HEK293 (cell line): Measurements from ENCODE around the gene GPAM.

Experiments used
- CTCF ChIA-PET: fragments of 350-600 bp; formaldehyde crosslinking; extraction: SDS; loops from one replicate; lab custom pipeline; 2021; ENCODE audit warnings: antibody characterized with exemption; lab: Yijun Ruan, JAX
- POLR2A ChIA-PET: fragments of 300-600 bp; formaldehyde crosslinking; extraction: SDS; loops from one replicate; lab custom pipeline; 2020; ENCODE audit warnings: antibody characterized with exemption, inconsistent platforms; lab: Yijun Ruan, JAX
- H3K27ac ChIP-seq: fragments of 200-500 bp; sonication (Bioruptor generic); 2 replicates; pipeline ENCODE4 v1.5.1; 2014; ENCODE audit warnings: low read depth, low read length, control low read depth, inconsistent platforms; ENCODE audit errors: extremely low read depth
- H3K36me3 ChIP-seq, 2 experiments: fragments of 200-500 bp in 1 of 2; sonication (Bioruptor generic) in 1 of 2; 1 replicate in 1 of 2; 2 replicates in 1 of 2; pipeline ENCODE4 v1.5.1; 2014 to 2017; ENCODE audit warnings: inconsistent platforms in 2 of 2, low read length in 2 of 2; ENCODE audit not compliant: control insufficient read depth in 2 of 2, insufficient read depth in 1 of 2
- H3K4me1 ChIP-seq: fragments of 200-500 bp; sonication (Bioruptor generic); 2 replicates; pipeline ENCODE4 v1.5.1; 2014; ENCODE audit warnings: mild to moderate bottlenecking, low read length, inconsistent platforms; ENCODE audit not compliant: control insufficient read depth, insufficient read depth
- H3K4me3 ChIP-seq: 2 replicates; pipeline ENCODE4 v1.5.1; 2011; ENCODE audit warnings: low read depth, mild to moderate bottlenecking, control low read depth, low read length, moderate library complexity
- H3K9me3 ChIP-seq: fragments of 200-500 bp; sonication (Bioruptor generic); 2 replicates; pipeline ENCODE4 v1.5.1; 2014; ENCODE audit warnings: low read depth, low read length, inconsistent platforms; ENCODE audit not compliant: control insufficient read depth, insufficient read depth
- BCL11A ChIP-seq: fragments of 450-650 bp; formaldehyde crosslinking; IDR thresholded peaks from 2 replicates; pipeline ENCODE4 v1.5.1; 2016; ENCODE audit warnings: low read depth, missing biosample characterization, missing genetic modification characterization
- GLI4 ChIP-seq: fragments of 450-650 bp; formaldehyde crosslinking; IDR thresholded peaks from 2 replicates; pipeline ENCODE4 v1.5.1; 2016; ENCODE audit warnings: missing biosample characterization, missing genetic modification characterization
- GLIS2 ChIP-seq: fragments of 450-650 bp; formaldehyde crosslinking; IDR thresholded peaks from 2 replicates; pipeline ENCODE4 v1.5.1; 2016; ENCODE audit warnings: missing biosample characterization, missing genetic modification characterization
- HOXA7 ChIP-seq: sonication (generic); formaldehyde crosslinking; IDR thresholded peaks from 2 replicates; pipeline ENCODE4 v1.8.1; 2022; ENCODE audit warnings: missing genetic modification reagents, borderline replicate concordance
- KLF16 ChIP-seq: fragments of 450-650 bp; formaldehyde crosslinking; IDR thresholded peaks from 2 replicates; pipeline ENCODE4 v1.5.1; 2017; ENCODE audit warnings: missing biosample characterization, missing genetic modification characterization
- SETDB1 ChIP-seq: IDR thresholded peaks from one replicate; pipeline ENCODE4 v1.6.1; 2017; ENCODE audit warnings: mild to moderate bottlenecking, low read length, moderate library complexity, mixed read lengths; ENCODE audit not compliant: insufficient read length
- ZBTB1 ChIP-seq: fragments of 450-650 bp; formaldehyde crosslinking; IDR thresholded peaks from 2 replicates; pipeline ENCODE4 v1.5.1; 2016; ENCODE audit warnings: missing biosample characterization, missing genetic modification characterization
- ZBTB44 ChIP-seq: fragments of 450-650 bp; IDR thresholded peaks from 2 replicates; pipeline ENCODE4 v1.5.1; 2018; ENCODE audit warnings: missing biosample characterization, mild to moderate bottlenecking, missing genetic modification characterization
- ZNF157 ChIP-seq: fragments of 450-650 bp; formaldehyde crosslinking; IDR thresholded peaks from 2 replicates; pipeline ENCODE4 v1.5.1; 2016; ENCODE audit warnings: missing biosample characterization, missing genetic modification characterization
- ZNF174 ChIP-seq: fragments of 450-650 bp; formaldehyde crosslinking; IDR thresholded peaks from 2 replicates; pipeline ENCODE4 v1.5.0; 2017; ENCODE audit warnings: missing biosample characterization, mild to moderate bottlenecking, missing genetic modification characterization
- ZNF26 ChIP-seq: fragments of 450-650 bp; formaldehyde crosslinking; IDR thresholded peaks from 2 replicates; pipeline ENCODE4 v1.5.1; 2016; ENCODE audit warnings: missing biosample characterization, missing genetic modification characterization
- ZNF302 ChIP-seq: fragments of 450-650 bp; formaldehyde crosslinking; IDR thresholded peaks from 2 replicates; pipeline ENCODE4 v1.5.1; 2016; ENCODE audit warnings: missing biosample characterization, missing genetic modification characterization, low read depth
- ZNF324 ChIP-seq: fragments of 450-650 bp; formaldehyde crosslinking; IDR thresholded peaks from 2 replicates; pipeline ENCODE4 v1.5.1; 2016; ENCODE audit warnings: missing biosample characterization, missing genetic modification characterization
- ZNF341 ChIP-seq: fragments of 450-650 bp; formaldehyde crosslinking; IDR thresholded peaks from 2 replicates; pipeline ENCODE4; 2016; ENCODE audit warnings: low read depth, missing biosample characterization, missing genetic modification characterization
- ZNF394 ChIP-seq: fragments of 450-650 bp; formaldehyde crosslinking; IDR thresholded peaks from 2 replicates; pipeline ENCODE4 v1.5.1; 2016; ENCODE audit warnings: missing biosample characterization, missing genetic modification characterization, mild to moderate bottlenecking, moderate library complexity, borderline replicate concordance
- ZNF513 ChIP-seq: fragments of 450-650 bp; IDR thresholded peaks from 2 replicates; pipeline ENCODE4 v1.5.1; 2018; ENCODE audit warnings: missing biosample characterization, missing genetic modification characterization
- ZNF514 ChIP-seq: fragments of 450-650 bp; formaldehyde crosslinking; IDR thresholded peaks from 2 replicates; pipeline ENCODE4 v1.5.1; 2016; ENCODE audit warnings: missing biosample characterization, missing genetic modification characterization
- ZNF544 ChIP-seq: fragments of 450-650 bp; formaldehyde crosslinking; IDR thresholded peaks from 2 replicates; pipeline ENCODE4 v1.5.0; 2017; ENCODE audit warnings: missing biosample characterization, missing genetic modification characterization
- ZNF561 ChIP-seq: fragments of 450-650 bp; IDR thresholded peaks from 2 replicates; pipeline ENCODE4 v1.5.1; 2018; ENCODE audit warnings: missing biosample characterization, missing genetic modification characterization, borderline replicate concordance
- ZNF610 ChIP-seq: fragments of 450-650 bp; formaldehyde crosslinking; IDR thresholded peaks from 2 replicates; pipeline ENCODE4 v1.5.1; 2016; ENCODE audit warnings: missing biosample characterization, missing genetic modification characterization, borderline replicate concordance
- ZNF629 ChIP-seq: fragments of 450-650 bp; formaldehyde crosslinking; IDR thresholded peaks from 2 replicates; pipeline ENCODE4 v1.5.1; 2017; ENCODE audit warnings: missing biosample characterization, missing genetic modification characterization
- ZNF660 ChIP-seq: fragments of 450-650 bp; IDR thresholded peaks from 2 replicates; pipeline ENCODE4 v1.5.1; 2018; ENCODE audit warnings: missing biosample characterization, mild to moderate bottlenecking, missing genetic modification characterization
- TF ChIP-seq, protein P1 (sequence below): fragments of 450-650 bp; formaldehyde crosslinking; IDR thresholded peaks from 2 replicates; pipeline ENCODE4 v1.5.1; 2016; ENCODE audit warnings: missing biosample characterization, missing genetic modification characterization
- TF ChIP-seq, protein P2 (sequence below): fragments of 450-650 bp; formaldehyde crosslinking; IDR thresholded peaks from 2 replicates; pipeline ENCODE4 v1.5.1; 2016; ENCODE audit warnings: missing biosample characterization, missing genetic modification characterization
- TF ChIP-seq, protein P3 (sequence below): fragments of 450-650 bp; formaldehyde crosslinking; IDR thresholded peaks from 2 replicates; pipeline ENCODE4 v1.5.1; 2016; ENCODE audit warnings: missing biosample characterization, missing genetic modification characterization

Gene GPAM

DNA sequence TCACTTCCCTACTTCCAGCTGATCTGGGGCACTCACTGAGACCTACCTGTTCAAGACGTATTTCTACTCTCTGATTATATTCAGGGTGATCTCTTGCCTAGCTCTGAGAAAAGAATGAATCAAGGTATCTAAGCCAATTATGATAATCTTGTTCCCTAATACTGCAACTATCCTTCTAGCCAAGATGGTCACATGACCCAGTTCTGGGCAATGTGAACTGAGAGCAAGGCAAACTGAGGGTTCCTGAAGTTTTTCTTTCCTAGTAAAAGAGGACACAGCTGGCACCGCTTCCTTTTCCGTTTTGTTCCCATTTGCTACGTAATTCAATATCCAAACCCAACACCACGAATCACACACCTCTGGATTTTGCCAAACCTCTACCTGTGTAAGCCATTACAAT is 5.9 kb upstream of the GPAM start:
- CTCF ChIA-PET = interaction anchor here (0.5 to 0.6 kb wide), 3 partner anchors 34 to 689 kb away, joined by 3 to 4 read pairs (median 3); no protein-coding TSS in a partner anchor

GRCh38 chr10:112187527-112187926 is 4.0 kb upstream of the GPAM start:
- H3K36me3 ChIP-seq = no peaks in the 10 kb centered on the region
- H3K4me1 ChIP-seq = no peaks in the 10 kb centered on the region
- CTCF ChIA-PET = interaction anchor here (0.6 kb wide), 1 partner anchor 31 kb away, joined by 3 read pairs; no protein-coding TSS in a partner anchor
- no peaks in the 10 kb centered on the region for H3K9me3 ChIP-seq
- POLR2A ChIA-PET = no interaction called here
- H3K4me3 ChIP-seq = no peak overlapping the region
- TF ChIP-seq ZNF324 (no peak), ZNF629 (tag by site-specific recombination) (no peak), GLIS2 (tag by site-specific recombination) (no peak), ZNF394 (tag by site-specific recombination) (no peak), GLI4 (tag by site-specific recombination) (no peak), ZNF514 (no peak)
- H3K27ac ChIP-seq = no peak overlapping the region

More for the DNA sequence above, 5.9 kb upstream of the GPAM start:
- TF ChIP-seq HOXA7 (CRISPR knock-in tag) (no peak), ZNF26 (tag by site-specific recombination) (no peak), KLF16 (tag by site-specific recombination) (no peak), ZNF660 (tag by site-specific recombination) (no peak), ZNF341 (tag by site-specific recombination) (no peak), ZNF513 (tag by site-specific recombination) (no peak), ZBTB44 (tag by site-specific recombination) (no peak), ZNF302 (tag by site-specific recombination) (no peak), ZNF544 (tag by site-specific recombination) (no peak)
- TF ChIP-seq, protein P1, sequence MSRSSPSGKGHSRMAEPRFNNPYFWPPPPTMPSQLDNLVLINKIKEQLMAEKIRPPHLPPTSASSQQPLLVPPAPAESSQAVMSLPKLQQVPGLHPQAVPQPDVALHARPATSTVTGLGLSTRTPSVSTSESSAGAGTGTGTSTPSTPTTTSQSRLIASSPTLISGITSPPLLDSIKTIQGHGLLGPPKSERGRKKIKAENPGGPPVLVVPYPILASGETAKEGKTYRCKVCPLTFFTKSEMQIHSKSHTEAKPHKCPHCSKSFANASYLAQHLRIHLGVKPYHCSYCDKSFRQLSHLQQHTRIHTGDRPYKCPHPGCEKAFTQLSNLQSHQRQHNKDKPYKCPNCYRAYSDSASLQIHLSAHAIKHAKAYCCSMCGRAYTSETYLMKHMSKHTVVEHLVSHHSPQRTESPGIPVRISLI (tag by site-specific recombination) = no peak
- Histone ChIP-seq H3K9me3 (no peaks in the 10 kb centered on the region), H3K27ac (no peak overlapping the region), H3K4me1 (no peaks in the 10 kb centered on the region), H3K36me3 (no peaks in the 10 kb centered on the region), H3K4me3 (no peak overlapping the region)
- POLR2A ChIA-PET = no interaction called here

DNA sequence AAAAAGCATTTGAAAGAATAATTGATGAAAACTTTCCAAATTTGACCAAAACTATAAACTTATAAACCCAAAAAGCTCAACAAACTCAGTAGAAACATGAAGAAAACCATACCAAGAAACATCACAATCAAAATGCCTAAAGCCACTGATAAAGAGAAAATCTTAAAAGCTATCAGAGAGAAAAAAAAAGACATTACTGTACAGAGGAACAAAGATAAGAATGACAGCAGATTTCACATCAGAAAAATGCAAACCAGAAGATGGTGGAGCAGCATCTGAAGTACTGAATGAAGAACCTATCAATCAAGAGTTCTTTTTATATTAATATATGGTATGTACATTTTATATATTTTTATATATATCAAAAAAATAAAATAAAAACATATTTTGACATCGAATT is 2.4 kb upstream of the GPAM start:
- H3K27ac ChIP-seq = no peak overlapping the region
- POLR2A ChIA-PET = no interaction called here
- no peaks in the 10 kb centered on the region for H3K9me3 ChIP-seq
- no peak overlapping the region for H3K4me3 ChIP-seq
- CTCF ChIA-PET = interaction anchor here (0.6 kb wide), 1 partner anchor 136 kb away, joined by 6 read pairs; no protein-coding TSS in a partner anchor
- peaks cover 0 to 3% of the 10 kb centered on the region in 2 experiments; a peak in 2 of 3 replicates for H3K36me3 ChIP-seq
- no peaks in the 10 kb centered on the region for H3K4me1 ChIP-seq
- TF ChIP-seq ZNF157 (tag by site-specific recombination) = no peak
- TF ChIP-seq BCL11A (tag by site-specific recombination) = no peak
- no peak for TF ChIP-seq ZNF610 (tag by site-specific recombination)
- TF ChIP-seq, protein P2, sequence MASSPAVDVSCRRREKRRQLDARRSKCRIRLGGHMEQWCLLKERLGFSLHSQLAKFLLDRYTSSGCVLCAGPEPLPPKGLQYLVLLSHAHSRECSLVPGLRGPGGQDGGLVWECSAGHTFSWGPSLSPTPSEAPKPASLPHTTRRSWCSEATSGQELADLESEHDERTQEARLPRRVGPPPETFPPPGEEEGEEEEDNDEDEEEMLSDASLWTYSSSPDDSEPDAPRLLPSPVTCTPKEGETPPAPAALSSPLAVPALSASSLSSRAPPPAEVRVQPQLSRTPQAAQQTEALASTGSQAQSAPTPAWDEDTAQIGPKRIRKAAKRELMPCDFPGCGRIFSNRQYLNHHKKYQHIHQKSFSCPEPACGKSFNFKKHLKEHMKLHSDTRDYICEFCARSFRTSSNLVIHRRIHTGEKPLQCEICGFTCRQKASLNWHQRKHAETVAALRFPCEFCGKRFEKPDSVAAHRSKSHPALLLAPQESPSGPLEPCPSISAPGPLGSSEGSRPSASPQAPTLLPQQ (tag by site-specific recombination) = no peak
- TF ChIP-seq, protein P3, sequence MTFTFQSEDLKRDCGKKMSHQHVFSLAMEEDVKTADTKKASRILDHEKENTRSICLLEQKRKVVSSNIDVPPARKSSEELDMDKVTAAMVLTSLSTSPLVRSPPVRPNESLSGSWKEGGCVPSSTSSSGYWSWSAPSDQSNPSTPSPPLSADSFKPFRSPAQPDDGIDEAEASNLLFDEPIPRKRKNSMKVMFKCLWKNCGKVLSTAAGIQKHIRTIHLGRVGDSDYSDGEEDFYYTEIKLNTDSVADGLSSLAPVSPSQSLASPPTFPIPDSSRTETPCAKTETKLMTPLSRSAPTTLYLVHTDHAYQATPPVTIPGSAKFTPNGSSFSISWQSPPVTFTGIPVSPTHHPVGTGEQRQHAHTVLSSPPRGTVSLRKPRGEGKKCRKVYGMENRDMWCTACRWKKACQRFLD (tag by site-specific recombination) = no peak
- no peak for TF ChIP-seq ZNF561 (tag by site-specific recombination)
- no peak for TF ChIP-seq ZNF174
- no peak for TF ChIP-seq ZBTB1
- TF ChIP-seq SETDB1 = peak; percentile 48
